Measurements from ENCODE around the gene ZNF445.
"Not testable (repeated sequence)": the region's sequence is repeated elsewhere in the genome, so short reads cannot be mapped to it uniquely, and the experiment has no call there.

ZNF445 gene

GRCh38 chr3:44478606-44479094, 1.2 kb upstream of the ZNF445 start:
- Histone ChIP-seq H2AFZ (peak overlapping the region; percentile 100), H3K4me2 (ENCODE audit: low read length) (no peak overlapping the region), H3K27ac (no peak overlapping the region), H3K36me3 (ENCODE audit: control insufficient read depth, insufficient read depth, low read length) (no peaks in the 10 kb centered on the region), H3K9me3 (ENCODE audit: control insufficient read depth, low read length) (no peaks in the 10 kb centered on the region), H3K4me3 (ENCODE audit: low read depth, low read length) (no peak overlapping the region), H3K79me2 (peaks cover 17% of the 10 kb centered on the region), H3K9ac (no peak overlapping the region), H3K27me3 (ENCODE audit: control insufficient read depth, insufficient read depth, low read length) (no peaks in the 10 kb centered on the region), H3K4me1 (peaks cover 7% of the 10 kb centered on the region)
- no peak for TF ChIP-seq CTCF (IDR thresholded peaks at IDR 0.05)

GRCh38 chr3:44478055-44478468, 592 bp upstream of the ZNF445 start:
- Histone ChIP-seq H3K4me1 (peaks cover 7% of the 10 kb centered on the region), H3K27me3 (ENCODE audit: control insufficient read depth, insufficient read depth, low read length) (no peaks in the 10 kb centered on the region), H3K4me3 (ENCODE audit: low read depth, low read length) (peak overlapping the region; percentile 61), H2AFZ (peak overlapping the region; percentile 100), H3K36me3 (ENCODE audit: control insufficient read depth, insufficient read depth, low read length) (no peaks in the 10 kb centered on the region), H3K9me3 (ENCODE audit: control insufficient read depth, low read length) (no peaks in the 10 kb centered on the region), H3K9ac (no peak overlapping the region), H3K27ac (peak overlapping the region; percentile 33), H3K4me2 (ENCODE audit: low read length) (peak overlapping the region; percentile 64), H3K79me2 (peaks cover 17% of the 10 kb centered on the region)
- TF ChIP-seq CTCF (IDR thresholded peaks at IDR 0.05), result no peak

- Histone ChIP-seq H3K4me3 (ENCODE audit: low read depth, low read length) (peak overlapping the region; percentile 61), H3K9me3 (ENCODE audit: control insufficient read depth, low read length) (no peaks in the 10 kb centered on the region), H3K27me3 (ENCODE audit: control insufficient read depth, insufficient read depth, low read length) (no peaks in the 10 kb centered on the region), H3K4me1 (peaks cover 7% of the 10 kb centered on the region), H3K4me2 (ENCODE audit: low read length) (peak overlapping the region; percentile 65), H3K27ac (no peak overlapping the region), H3K79me2 (peaks cover 17% of the 10 kb centered on the region), H3K36me3 (ENCODE audit: control insufficient read depth, insufficient read depth, low read length) (no peaks in the 10 kb centered on the region), H2AFZ (peak overlapping the region; percentile 100), H3K9ac (no peak overlapping the region)
- TF ChIP-seq CTCF (IDR thresholded peaks at IDR 0.05), result no peak
These were observed 533 bp downstream of the ZNF445 start for GRCh38 chr3:44476963-44477311.

- H3K4me1 ChIP-seq, result peaks cover 7% of the 10 kb centered on the region
- no peaks in the 10 kb centered on the region for H3K9me3 ChIP-seq (ENCODE audit: control insufficient read depth, low read length)
- no peak overlapping the region for H2AFZ ChIP-seq
- H3K4me3 ChIP-seq (ENCODE audit: low read depth, low read length), result no peak overlapping the region
- H3K27me3 ChIP-seq (ENCODE audit: control insufficient read depth, insufficient read depth, low read length), result no peaks in the 10 kb centered on the region
- H3K9ac ChIP-seq, result no peak overlapping the region
- H3K27ac ChIP-seq, result no peak overlapping the region
- H3K79me2 ChIP-seq, result peaks cover 17% of the 10 kb centered on the region
- no peaks in the 10 kb centered on the region for H3K36me3 ChIP-seq (ENCODE audit: control insufficient read depth, insufficient read depth, low read length)
- TF ChIP-seq CTCF (IDR thresholded peaks at IDR 0.05), result no peak
- peak overlapping the region; percentile 20 for H3K4me2 ChIP-seq (ENCODE audit: low read length)
These were observed 1.3 kb downstream of the ZNF445 start for GRCh38 chr3:44476181-44476611.

GRCh38 chr3:44474886-44475285, 2.6 kb downstream of the ZNF445 start:
- not testable (repeated sequence) for H3K4me2 ChIP-seq (ENCODE audit: low read length); H3K9me3 ChIP-seq (ENCODE audit: control insufficient read depth, low read length); H3K4me3 ChIP-seq (ENCODE audit: low read depth, low read length); H3K27ac ChIP-seq; H3K27me3 ChIP-seq (ENCODE audit: control insufficient read depth, insufficient read depth, low read length); H3K36me3 ChIP-seq (ENCODE audit: control insufficient read depth, insufficient read depth, low read length); H2AFZ ChIP-seq; H3K4me1 ChIP-seq; H3K9ac ChIP-seq
- H3K79me2 ChIP-seq, result peaks cover 20% of the 10 kb centered on the region

All from parathyroid adenoma (tissue), 2 donors.